Fibroblast of skin of back (primary cell): ENCODE measurements around the gene FAM216A. TPM values are rescaled to one million over a fixed set of nuclear protein-coding genes. Genes with fewer than 3 reads are reported as not detected.
"Not testable (repeated sequence)": the region's sequence is repeated elsewhere in the genome, so short reads cannot be mapped to it uniquely, and the experiment has no call there.

ENCODE experiments used
- DNase-seq: peaks from one replicate; pipeline ENCODE4 v3.0.0-alpha.2; 2013
- polyA plus RNA-seq, 2 experiments: library from polyadenylated mRNA; unstranded; fragments of 120-200 nt; gene quantifications; one replicate each; pipeline ENCODE4 v1.2.1, GENCODE V29; 2013; ENCODE audit not compliant: insufficient read length in 2 of 2

Gene FAM216A
- 22.5 TPM for polyA plus RNA-seq (2013, experiment 1 of 2; ENCODE audit: insufficient read length)
- polyA plus RNA-seq (2013, experiment 2 of 2; ENCODE audit: insufficient read length) = 13.4 TPM

DNA sequence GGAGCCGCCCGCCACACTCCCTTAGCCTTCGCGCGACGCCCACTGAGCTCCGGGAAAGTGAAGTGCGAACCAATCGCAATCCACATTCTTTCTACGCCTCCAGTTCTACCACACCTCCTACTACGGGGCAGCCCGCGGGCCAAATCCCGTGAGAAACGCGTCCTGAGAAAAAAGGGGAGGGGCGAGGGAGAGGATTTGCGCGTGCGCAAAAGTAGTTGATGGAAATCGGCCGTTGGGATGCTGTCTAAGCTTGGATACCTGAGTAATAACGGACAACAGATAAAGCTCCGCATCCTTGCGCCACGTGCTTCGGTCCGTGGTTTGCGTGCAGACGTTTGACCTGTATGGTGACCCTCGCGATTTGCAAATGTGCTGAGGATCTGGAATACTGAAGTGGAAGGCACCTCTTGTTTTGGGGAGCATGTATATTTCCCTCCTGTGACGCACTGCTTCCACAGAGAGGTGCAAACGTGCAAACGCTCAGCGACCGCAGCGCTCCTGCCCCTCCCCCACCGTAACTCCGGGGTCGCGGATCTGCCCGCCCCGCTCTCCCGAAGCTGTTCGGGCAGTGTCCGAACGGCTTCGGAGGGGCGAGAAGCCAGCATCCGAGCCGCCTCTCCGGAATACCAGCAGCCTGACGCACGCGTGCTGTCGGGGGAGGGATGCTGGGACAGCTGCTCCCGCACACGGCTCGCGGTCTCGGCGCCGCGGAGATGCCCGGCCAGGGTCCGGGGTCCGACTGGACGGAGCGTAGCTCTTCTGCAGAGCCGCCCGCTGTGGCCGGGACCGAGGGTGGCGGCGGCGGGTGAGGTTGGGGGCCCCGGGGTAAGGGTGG lies at the start of gene FAM216A, which contains the start of gene GPN3:
Gene FAM216A (plus strand): TSS at position 632 of the 835 bp plus-strand sequence. CDS start 31 bp downstream, at position 663.
Gene GPN3 (minus strand): TSS at position 44 of the 835 bp plus-strand sequence. CDS start 54 bp downstream, outside the sequence.
- DNase-seq = peak; percentile 99

GRCh38 chr12:110420644-110421043 lies 48.0 kb upstream of the FAM216A start:
- DNase-seq = not testable (repeated sequence)

DNA sequence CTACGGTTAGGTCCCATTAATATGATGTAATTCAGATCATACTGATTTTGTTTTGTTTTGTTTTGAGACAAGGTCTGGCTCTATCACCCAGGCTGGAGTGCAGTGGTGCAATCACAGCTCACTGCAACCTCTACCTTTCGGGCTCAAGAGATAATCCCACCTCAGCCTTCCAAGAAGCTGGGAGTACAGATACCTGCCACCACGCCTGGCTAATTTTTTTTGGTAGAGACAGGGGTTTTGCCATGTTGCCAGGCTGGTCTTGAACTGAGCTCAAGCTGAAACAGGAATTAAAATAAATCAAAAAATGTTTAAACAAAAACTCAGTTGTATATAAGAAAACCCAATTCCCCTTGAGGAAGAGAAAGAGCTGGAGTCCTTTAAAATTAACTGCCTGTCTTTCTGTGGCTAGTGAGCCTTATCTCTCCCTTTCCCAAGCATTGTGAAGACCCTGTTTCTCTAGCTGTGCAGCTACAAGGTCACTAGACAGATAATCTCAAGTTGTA lies 47.4 kb upstream of the FAM216A start:
- DNase-seq = no peak

- no peak for DNase-seq
These were observed 46.9 kb upstream of the FAM216A start for GRCh38 chr12:110421701-110422100.

DNA sequence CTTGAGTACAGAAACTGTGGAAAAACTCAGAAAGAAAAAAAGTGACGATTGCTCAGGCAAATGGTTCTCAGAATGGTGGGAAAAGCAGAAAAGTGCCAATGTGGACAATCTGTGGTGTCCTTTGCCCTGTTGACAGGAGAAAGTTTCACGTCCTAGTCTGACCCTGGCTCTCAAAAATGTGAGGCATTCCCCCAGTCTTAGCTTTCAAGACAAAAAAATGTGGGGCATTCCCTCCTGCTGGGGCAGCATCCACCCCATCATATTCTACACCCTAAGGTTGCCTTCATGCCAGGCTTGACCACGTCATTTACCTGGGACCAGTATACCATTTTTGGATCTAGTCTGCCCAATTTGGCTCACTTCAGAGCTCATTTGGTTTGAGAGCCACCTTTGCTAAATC lies 44.4 kb upstream of the FAM216A start:
- DNase-seq = peak; percentile 55

GRCh38 chr12:110426406-110426805 lies 42.2 kb upstream of the FAM216A start:
- DNase-seq = no peak

DNA sequence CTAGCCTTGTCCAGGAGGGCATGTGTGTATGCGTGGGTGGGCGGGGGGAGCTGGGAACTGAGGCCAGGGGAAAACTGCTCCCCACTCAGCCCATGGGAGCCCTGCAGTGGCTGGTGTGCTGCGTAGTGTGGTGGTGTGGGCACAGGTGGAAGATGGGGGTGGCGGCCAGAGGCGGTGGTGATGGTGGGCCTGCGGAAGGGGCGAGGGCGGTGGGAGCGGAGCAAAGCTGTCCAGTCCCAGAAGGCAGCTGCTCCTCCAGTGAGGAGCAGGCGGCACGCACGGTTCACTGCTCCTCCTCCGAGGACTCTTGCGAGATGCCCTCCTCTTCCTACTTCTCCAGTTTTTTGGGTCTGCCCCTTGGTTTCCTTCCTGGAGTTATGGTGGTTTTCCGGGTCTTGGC lies 39.0 kb upstream of the FAM216A start:
- DNase-seq = not testable (repeated sequence)

DNA sequence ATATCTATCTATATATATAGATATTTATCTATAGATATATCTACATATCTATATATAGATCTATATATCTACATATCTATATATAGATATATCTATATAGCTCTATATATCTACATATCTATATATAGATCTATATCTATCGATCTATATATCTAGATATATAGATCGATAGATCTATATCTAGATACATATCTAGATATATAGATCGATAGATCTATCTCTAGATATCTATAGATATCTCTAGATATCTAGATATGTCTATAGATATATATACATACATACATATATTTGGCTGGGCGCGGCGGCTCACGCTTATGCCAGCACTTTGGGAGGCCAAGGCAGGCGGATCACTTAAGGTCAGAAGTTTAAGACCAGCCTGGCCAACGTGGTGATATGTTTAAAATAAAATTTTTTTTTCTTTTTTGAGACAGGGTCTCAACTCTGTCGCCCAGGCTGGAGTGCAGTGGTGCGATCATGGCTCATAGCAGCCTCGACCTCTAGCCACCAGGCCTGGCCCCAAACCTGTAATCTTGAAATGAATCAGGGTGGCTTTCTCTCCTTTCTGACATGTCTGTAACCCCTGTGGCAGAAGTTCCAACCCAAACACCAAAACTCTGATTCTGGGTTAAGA lies 36.6 kb upstream of the FAM216A start:
- DNase-seq = no peak

- DNase-seq = peak; percentile 17
These were observed 32.4 kb upstream of the FAM216A start for GRCh38 chr12:110436231-110436630.

GRCh38 chr12:110444455-110444854 lies 24.2 kb upstream of the FAM216A start:
- no peak for DNase-seq

- peak; percentile 94 for DNase-seq
These were observed 18.7 kb upstream of the FAM216A start, which contains the start of gene ARPC3 for GRCh38 chr12:110449799-110450497. Gene ARPC3, minus strand, starts transcription at chr12:110450337. Its CDS starts 77 bp downstream, at chr12:110450260.

- no peak for DNase-seq
These were observed 17.4 kb upstream of the FAM216A start for GRCh38 chr12:110451263-110451662.

DNA sequence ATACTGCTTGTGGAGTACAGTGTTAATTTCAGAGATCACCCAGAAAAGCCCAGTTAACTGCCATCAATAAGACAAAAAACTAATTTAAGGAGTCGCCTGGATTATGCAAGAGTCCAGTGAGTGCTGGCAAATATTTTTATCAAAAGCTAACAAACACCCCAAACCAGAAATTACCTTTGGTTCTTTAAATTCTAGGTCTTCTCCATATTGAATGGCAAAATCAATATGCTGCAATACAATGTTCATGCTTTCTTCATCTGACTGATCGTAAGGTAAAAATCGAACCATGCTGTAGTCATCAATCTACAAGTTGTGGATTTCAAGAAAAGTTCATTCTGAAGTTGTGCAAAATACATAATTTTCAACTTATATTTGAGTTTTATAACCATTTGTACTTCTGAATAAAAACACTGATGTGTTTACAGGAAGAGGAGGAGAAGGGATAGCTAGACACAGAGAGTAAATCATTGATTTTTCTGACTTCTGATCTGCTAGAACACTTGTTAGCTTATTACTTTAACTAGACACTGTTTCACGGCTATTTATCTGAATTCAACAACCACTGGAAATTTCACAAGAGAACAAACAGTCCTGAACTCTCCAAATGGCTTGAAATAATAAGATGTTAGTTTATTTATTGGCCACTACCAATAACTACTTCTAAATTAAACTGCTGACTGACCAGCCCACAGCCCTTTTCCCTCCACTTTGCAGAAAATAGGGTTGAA lies 14.9 kb upstream of the FAM216A start:
- no peak for DNase-seq

- no peak for DNase-seq
These were observed 9.9 kb upstream of the FAM216A start for GRCh38 chr12:110458756-110459155.

- DNase-seq = not testable (repeated sequence)
These were observed 7.5 kb upstream of the FAM216A start for GRCh38 chr12:110461189-110461588.

GRCh38 chr12:110465024-110465423 lies 3.6 kb upstream of the FAM216A start:
- no peak for DNase-seq

GRCh38 chr12:110465765-110466164 lies 2.9 kb upstream of the FAM216A start:
- not testable (repeated sequence) for DNase-seq

GRCh38 chr12:110466791-110467190 lies 1.9 kb upstream of the FAM216A start:
- DNase-seq = no peak

- no peak for DNase-seq
These were observed 815 bp upstream of the FAM216A start for GRCh38 chr12:110467847-110468213.

- DNase-seq = no peak
These were observed 6.8 kb downstream of the FAM216A start for GRCh38 chr12:110475426-110475825.

GRCh38 chr12:110498984-110499706 lies 30.5 kb downstream of the FAM216A start:
- DNase-seq = peak; percentile 68
